ENCODE results near the gene CTTNBP2. TPM values are rescaled to one million over a fixed set of nuclear protein-coding genes. Genes with fewer than 3 reads are reported as not detected.

Gene CTTNBP2
- total RNA-seq, 1 experiment from 2014 or later = 0.48 TPM

- no peak for DNase-seq (ENCODE audit: low read depth)
Observed at GRCh38 chr7:117871778-117872538, 1.3 kb downstream of the CTTNBP2 start.

- no peak for DNase-seq (ENCODE audit: low read depth)
Observed at GRCh38 chr7:117871401-117871777, 1.9 kb downstream of the CTTNBP2 start.

DNA sequence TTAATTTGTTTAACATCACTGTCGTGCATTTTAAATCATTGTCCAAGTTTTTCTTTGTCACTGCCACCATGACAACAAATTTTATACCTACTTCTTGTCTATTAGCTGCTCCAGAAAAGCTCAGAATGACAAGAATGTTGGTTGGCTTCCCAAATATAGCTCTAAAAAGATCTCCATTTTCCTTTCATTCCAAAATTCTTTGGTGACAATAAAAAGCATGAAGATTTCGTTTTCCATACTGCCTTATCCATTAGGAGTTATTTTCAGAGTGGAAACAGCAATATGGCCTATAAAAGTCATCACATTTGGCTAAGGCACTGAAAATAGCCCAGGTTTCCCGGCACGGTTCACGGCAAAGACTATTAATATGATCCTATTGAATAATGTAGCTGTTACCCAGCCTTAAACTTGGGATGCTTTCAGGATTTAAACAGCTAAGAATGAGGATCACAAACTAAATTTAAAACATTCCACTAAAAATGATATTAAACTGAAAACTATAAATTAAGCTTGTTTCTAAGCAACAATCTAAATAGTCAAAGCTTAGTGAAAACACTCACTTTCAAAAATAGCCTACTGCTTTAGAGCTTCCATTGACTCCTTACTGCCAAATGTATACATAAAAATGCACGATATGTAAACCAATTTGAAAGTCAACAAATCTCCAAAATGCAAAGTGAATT is 2.7 kb downstream of the CTTNBP2 start:
- DNase-seq (ENCODE audit: low read depth) = no peak

GRCh38 chr7:117869374-117869773 is 3.9 kb downstream of the CTTNBP2 start:
- no peak for DNase-seq (ENCODE audit: low read depth)

GRCh38 chr7:117863618-117864017 is 9.6 kb downstream of the CTTNBP2 start:
- DNase-seq (ENCODE audit: low read depth) = no peak

DNA sequence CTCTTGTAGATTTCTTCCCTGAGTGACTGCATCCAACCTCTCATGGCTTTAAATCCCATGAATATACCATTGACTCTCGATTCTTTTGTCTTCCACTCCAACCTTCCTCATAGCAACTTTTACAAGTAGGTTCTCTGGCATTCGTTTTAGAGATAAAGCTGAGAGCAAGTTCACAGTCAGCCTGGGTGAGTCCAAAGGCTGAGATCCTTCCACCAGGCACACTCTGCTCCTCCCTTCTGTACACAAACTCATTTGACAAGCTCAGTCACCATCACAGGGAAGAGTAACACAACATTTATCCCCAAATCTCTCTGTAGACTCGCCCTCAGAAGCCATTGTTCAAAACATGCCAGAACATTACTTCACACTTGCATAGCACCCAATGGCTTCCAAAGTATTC is 10.9 kb downstream of the CTTNBP2 start:
- no peak for DNase-seq (ENCODE audit: low read depth)

DNA sequence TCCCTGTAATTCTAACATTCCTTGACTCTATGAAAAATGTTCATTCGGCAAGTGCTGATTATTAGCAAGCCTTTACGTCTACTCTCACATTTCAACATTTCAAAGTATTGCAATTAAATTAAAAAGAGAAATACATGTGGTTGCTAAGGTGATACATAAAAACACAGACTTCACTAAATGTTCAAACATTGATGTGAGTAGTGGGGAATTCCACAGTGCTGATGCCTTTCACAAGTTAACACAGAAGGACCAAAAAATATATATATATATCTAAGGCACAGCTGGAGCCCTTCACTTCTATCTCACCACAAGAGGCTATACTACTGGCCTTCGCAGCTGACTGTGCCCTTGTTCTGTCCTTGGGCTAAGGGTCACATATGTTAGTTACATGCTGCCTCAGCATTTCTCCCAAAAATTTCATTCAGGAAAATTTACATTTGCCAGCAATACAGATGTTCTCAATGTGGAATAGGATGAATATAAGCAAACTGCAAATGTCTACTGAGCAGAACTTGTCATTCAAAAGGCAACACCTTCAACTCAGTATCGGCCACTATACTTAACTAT is 13.9 kb downstream of the CTTNBP2 start:
- DNase-seq (ENCODE audit: low read depth) = no peak

DNA sequence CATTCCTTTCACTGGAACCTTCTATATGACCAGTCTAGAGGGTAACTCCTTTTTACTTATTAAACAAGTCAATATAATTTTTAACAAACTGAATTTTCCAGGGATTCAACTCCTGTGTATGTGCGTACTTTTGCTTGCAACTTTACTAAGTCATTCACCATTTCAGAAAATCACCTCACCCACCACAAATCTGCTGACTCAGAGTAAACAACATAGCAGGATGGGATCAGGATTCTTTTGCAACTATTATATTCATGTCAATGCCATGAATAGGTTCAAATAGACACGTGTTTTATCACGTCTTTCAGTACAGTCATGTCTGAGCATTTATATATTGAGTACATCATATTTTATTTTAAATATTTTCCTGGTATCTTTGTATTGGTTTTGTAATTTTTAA is 14.5 kb downstream of the CTTNBP2 start:
- no peak for DNase-seq (ENCODE audit: low read depth)

DNA sequence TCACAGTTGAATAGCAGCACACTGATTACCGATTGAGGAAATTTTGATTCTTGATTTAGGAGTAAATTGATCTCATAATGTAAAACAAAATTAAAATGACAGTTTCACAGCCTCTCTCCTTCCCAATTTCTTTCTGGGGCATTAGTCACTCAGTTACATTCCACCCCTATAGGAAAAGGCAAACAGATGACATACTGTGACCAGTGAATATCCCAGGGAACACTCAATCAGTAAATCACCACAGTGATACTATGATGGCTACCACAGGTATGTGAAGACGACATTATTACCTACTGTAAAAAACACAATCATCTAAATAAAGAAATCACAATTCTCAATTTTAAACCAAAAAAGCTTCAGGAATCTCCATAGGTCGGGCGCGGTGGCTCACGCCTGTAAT is 15.5 kb downstream of the CTTNBP2 start:
- no peak for DNase-seq (ENCODE audit: low read depth)

DNA sequence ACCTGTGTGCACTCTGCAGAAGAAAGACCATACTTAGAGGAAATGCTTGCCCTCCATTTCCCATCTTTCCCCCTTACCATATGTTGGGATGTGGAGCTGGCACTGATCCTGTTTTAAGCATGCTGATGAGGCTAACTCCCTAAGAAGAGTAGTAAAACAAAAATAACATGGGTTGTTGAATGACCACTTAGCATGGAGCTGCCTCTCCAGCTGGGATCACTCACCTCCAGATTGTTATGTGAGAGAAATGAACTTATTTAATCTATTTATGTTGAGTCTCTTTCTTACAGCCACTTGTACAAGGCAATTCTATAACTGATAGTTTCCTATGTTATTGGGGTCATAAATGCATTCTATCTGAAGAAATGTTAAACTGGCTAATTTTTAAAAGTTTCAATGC is 17.0 kb downstream of the CTTNBP2 start:
- DNase-seq (ENCODE audit: low read depth) = no peak

DNA sequence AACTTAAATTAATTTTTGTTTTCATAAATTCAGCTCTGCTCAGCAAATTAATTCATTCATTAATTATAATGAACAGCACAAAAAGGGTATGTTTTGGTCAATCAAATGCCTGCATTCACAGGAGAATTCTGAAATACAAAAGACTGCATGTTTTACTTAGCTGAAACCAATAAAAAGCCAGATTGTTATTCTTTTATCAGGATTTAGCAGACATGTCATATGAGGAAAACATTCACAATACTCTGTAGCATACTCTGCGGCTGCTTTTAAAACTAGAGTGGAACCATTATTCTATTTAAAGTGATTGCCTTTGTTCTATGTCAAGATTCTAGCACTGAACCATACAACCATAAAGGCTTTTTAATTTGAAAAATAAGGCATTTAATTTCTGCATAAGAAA is 19.1 kb downstream of the CTTNBP2 start:
- no peak for DNase-seq (ENCODE audit: low read depth)

- DNase-seq (ENCODE audit: low read depth) = no peak
Observed at GRCh38 chr7:117848941-117849340, 24.3 kb downstream of the CTTNBP2 start.

DNA sequence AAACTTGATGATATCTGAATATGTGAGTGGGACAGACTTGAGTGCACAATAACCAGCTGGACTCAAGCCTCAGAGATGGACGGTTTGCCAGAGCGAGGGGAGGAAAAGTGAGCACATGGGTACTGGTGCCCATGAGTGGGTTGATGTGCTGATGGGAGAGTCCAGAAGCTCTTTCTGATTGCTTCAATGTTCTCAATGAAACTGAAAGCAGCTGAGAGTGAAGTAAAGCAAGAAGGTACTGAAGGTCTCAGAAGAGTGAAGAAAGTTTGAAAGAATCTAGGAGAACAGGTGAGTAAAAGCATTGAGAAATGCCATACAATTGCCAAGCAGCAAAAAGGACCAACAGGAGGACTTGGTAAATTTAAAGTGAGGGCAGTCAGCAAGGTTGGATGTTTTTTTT is 28.6 kb downstream of the CTTNBP2 start:
- no peak for DNase-seq (ENCODE audit: low read depth)

DNA sequence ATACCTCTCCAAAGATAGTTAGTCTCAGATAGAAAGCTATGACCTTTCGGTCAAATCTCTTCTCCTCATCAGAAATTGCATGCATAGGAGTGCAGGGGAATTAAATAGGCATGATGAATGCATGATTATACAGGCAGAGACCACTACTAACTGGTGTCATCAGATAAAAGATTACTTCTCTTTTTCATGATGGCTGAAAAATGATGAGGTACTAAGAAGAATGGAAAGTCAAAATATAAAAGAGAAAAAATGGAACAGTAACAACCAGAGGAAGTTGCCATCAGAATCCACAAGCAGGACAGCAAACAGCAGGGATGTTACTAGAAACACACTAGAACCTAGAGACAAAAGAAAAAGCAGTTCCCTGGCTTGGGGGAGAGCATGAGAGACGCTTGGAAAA is 31.6 kb downstream of the CTTNBP2 start:
- DNase-seq (ENCODE audit: low read depth) = no peak

DNA sequence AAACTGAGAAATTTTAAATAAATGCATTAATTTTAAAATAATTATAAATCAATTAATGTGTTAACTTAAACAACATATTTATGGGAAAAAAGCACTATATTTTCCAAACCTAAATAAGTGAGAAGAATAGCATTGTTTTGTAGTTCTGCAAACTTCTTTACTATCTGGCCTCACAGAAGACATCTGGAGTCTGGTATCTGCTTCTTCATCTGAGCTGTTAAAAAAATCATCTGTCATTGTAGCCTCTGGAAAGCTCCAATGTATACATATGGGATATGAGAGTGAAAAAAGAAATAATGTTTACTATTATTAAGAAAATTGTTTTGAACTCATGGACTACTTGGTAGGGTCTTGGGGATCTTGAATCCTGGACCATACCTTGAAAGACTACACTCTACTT is 32.2 kb downstream of the CTTNBP2 start:
- DNase-seq (ENCODE audit: low read depth) = no peak

- no peak for DNase-seq (ENCODE audit: low read depth)
Observed at GRCh38 chr7:117839507-117839906, 33.7 kb downstream of the CTTNBP2 start.

DNA sequence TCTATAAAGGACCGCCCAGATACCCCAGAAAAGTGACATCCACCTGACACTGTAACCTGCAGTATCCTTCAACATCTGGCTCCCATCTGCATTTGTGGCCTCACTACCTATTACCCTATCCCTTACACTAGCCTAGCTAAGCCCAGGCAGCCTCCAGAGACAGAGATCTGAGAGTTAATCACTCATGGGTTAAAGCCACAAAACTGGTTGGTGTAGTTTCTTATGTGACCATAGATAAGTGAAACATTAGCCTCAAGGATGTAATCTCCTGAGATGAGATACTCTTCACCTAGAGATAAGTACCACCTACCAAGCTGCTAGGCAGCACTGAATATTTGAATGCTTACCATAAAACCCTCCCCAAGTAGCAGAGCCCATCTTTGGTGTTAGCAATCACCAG is 35.4 kb downstream of the CTTNBP2 start:
- DNase-seq (ENCODE audit: low read depth) = no peak

DNA sequence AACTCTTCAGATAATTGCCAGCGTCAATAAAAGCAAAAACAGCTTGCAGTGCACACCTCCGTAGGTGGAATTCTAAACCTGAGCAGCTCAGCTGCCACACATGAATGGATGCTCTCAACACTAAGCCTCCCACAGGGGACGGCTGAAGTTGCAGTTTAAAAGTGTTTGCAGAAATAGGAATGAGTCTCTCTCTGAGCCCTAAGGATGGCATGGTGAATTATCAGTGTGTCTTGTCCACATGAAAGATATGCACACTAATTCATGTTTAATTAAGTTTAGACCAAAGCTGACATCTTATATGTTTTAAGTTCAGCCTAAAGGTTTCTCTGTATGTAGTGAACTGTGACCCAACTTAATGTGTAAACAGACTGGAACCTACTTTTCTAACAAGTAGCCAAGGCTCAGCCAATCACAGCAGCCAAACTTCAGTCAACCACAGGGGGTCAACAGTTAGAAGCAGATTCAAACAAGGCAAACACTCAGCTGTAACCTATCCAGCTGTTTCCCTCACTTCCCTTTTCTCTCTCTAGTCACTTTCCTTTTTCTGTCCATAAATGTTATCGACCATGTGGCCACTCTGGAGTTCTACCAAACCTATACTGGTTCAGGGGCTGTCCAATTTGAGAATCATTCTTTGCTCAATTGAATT is 38.1 kb downstream of the CTTNBP2 start:
- no peak for DNase-seq (ENCODE audit: low read depth)

- DNase-seq (ENCODE audit: low read depth) = no peak
Observed at GRCh38 chr7:117830422-117830954, 42.8 kb downstream of the CTTNBP2 start.

DNA sequence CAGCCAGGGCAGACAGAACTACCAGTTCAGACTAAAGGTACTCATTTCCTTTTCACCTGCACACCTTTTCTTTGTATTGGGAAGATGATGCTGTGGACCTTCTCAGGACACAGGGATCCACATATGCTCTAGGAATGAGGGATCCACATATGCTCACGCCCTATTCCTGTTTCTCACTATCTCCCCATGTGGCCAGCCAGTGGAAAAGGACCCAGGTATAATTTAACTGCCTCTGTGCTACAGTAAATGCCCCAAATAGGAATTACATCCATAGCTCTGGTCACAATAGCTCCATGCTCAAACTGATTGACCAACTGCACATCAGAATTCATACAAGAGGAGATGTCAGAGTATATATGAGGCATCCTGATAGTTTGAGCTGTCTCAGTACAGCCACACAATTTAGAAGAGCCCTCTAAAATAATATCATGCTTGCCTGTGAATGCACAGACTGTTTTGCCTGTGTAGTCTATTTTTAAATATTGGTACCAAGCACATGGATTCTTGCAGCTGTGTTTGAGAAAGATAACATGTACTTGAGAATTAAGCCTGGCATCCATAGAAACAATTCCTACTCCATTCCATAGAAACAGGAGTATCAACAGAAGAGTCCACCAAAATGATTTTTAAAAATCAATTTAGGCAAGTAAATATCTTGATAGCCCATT is 43.7 kb downstream of the CTTNBP2 start:
- DNase-seq (ENCODE audit: low read depth) = no peak

- DNase-seq (ENCODE audit: low read depth) = peak; percentile 63
Observed at GRCh38 chr7:117828825-117829224, 44.4 kb downstream of the CTTNBP2 start.

DNA sequence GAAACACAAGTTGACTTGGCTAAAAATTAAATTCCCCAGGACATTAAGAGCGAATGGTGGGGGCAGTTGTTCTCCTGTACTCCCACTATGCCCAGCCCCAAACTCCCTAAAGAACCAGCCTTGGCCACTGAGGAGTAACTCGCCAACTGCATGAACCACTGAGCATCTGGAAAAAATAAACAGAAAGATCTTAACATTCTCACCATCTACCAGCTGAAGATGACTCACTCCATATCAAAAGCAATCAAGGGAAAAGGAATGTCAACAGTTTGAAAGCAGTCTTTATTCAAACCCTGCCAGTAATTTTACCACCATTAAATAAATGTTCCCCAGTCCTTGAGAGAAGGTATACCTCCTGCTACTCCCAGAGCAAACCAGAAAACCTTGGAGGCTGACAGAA is 45.4 kb downstream of the CTTNBP2 start:
- DNase-seq (ENCODE audit: low read depth) = peak; percentile 81
